Endothelial cell of umbilical vein (primary cell): ENCODE measurements around the gene TECTB. TPM values are rescaled to one million over a fixed set of nuclear protein-coding genes. Genes with fewer than 3 reads are reported as not detected.

Source experiments
- BruUV-seq: library from RNA; stranded (reverse); fragments of 400-500 nt; replicated peaks from 2 replicates; lab custom pipeline; 2021; lab: Mats Ljungman, UMichigan
- CTCF ChIA-PET: fragments of 300-600, 350-600 bp; sonication (Branson Sonifier 250); formaldehyde crosslinking; loops from one replicate; lab custom pipeline; 2021; ENCODE audit warnings: antibody characterized with exemption, inconsistent platforms; lab: Charles Lee
- POLR2A ChIA-PET: fragments of 300-600, 350-600 bp; sonication (Branson Sonifier 250); formaldehyde crosslinking; loops from one replicate; lab custom pipeline; 2021; ENCODE audit warnings: antibody characterized with exemption, inconsistent platforms; lab: Charles Lee
- DNase-seq: peaks from one replicate; pipeline ENCODE4 v3.0.0-alpha.2; 2011; ENCODE audit warnings: low read depth, low spot score
- FAIRE-seq: peaks from 2 replicates; lab custom pipeline; 2011; peaks lifted over from hg19 to GRCh38; lab: Jason Lieb, UNC
- H2AFZ ChIP-seq: 2 replicates; pipeline ENCODE4 v1.6.0; 2012; ENCODE audit warnings: low read depth, low read length, control low read depth, inconsistent platforms
- H3K27ac ChIP-seq: 2 replicates; pipeline ENCODE4 v1.5.1; 2011; ENCODE audit warnings: low read depth, mild to moderate bottlenecking, control low read depth, low read length, moderate library complexity; ENCODE audit not compliant: insufficient read depth
- H3K27me3 ChIP-seq, 2 experiments: 2 replicates each; pipeline versions ENCODE4 v1.6.0 to v1.6.1; 2011; ENCODE audit warnings: low read length in 2 of 2, mixed read lengths in 1 of 2; ENCODE audit not compliant: control insufficient read depth in 2 of 2, insufficient read depth in 2 of 2
- H3K36me3 ChIP-seq, 2 experiments: 2 replicates in 1 of 2; 3 replicates in 1 of 2; pipeline ENCODE4 v1.5.1; 2011; ENCODE audit warnings: low read length in 2 of 2, mild to moderate bottlenecking in 1 of 2, moderate library complexity in 1 of 2; ENCODE audit not compliant: control insufficient read depth in 2 of 2, insufficient read depth in 2 of 2; ENCODE audit errors: extremely low read depth in 1 of 2
- H3K4me1 ChIP-seq: 3 replicates; pipeline ENCODE4 v1.5.1; 2011; ENCODE audit warnings: mild to moderate bottlenecking, low read length; ENCODE audit not compliant: control insufficient read depth, insufficient read depth; ENCODE audit errors: extremely low read depth
- H3K4me2 ChIP-seq: 2 replicates; pipeline ENCODE4 v1.6.1; 2011; ENCODE audit warnings: low read length, control low read depth, mixed read lengths; ENCODE audit not compliant: insufficient read depth
- H3K4me3 ChIP-seq, 3 experiments: fragments of 200-600 bp in 1 of 3; sonication (generic), shearing (Covaris generic) in 1 of 3; replicated peaks in 1 of 3; 2 replicates each; pipeline ENCODE4 v1.5.1; 2011 to 2016; ENCODE audit warnings: control low read depth in 3 of 3, low read length in 3 of 3, mild to moderate bottlenecking in 2 of 3, inconsistent platforms in 1 of 3, low read depth in 1 of 3, moderate library complexity in 1 of 3; ENCODE audit not compliant: insufficient read depth in 1 of 3
- H3K79me2 ChIP-seq: 2 replicates; pipeline ENCODE4 v1.6.0; 2012; ENCODE audit warnings: low read length, inconsistent platforms; ENCODE audit not compliant: control insufficient read depth, insufficient read depth
- H3K9ac ChIP-seq: replicated peaks from 2 replicates; pipeline ENCODE3; 2011; ENCODE audit warnings: low read length, control low read depth; ENCODE audit not compliant: insufficient read depth; ENCODE audit errors: extremely low read depth
- H3K9me1 ChIP-seq: replicated peaks from 3 replicates; pipeline ENCODE4 v1.6.0; 2011; ENCODE audit warnings: mild to moderate bottlenecking, low read length; ENCODE audit not compliant: control insufficient read depth, insufficient read depth; ENCODE audit errors: extremely low read depth
- H3K9me3 ChIP-seq: replicated peaks from 2 replicates; pipeline ENCODE4 v1.5.1; 2012; ENCODE audit warnings: low read length, inconsistent platforms; ENCODE audit not compliant: control insufficient read depth, insufficient read depth
- H4K20me1 ChIP-seq: replicated peaks from 2 replicates; pipeline ENCODE3; 2011; ENCODE audit warnings: mild to moderate bottlenecking, low read length; ENCODE audit not compliant: control insufficient read depth, insufficient read depth; ENCODE audit errors: extremely low read depth
- CTCF ChIP-seq, 2 donors: IDR thresholded peaks; 1 replicate in 1 of 2; 2 replicates in 1 of 2; pipeline ENCODE4 v1.5.1; 2011; ENCODE audit warnings: low read length in 2 of 2, mild to moderate bottlenecking in 2 of 2, moderate library complexity in 2 of 2, control low read depth in 1 of 2, inconsistent platforms in 1 of 2, low read depth in 1 of 2; ENCODE audit not compliant: insufficient read depth in 1 of 2; ENCODE audit errors: extremely low read depth in 1 of 2
- EZH2 ChIP-seq: IDR thresholded peaks from 2 replicates; pipeline ENCODE4 v1.6.1; 2012; ENCODE audit warnings: borderline replicate concordance, low read depth, mild to moderate bottlenecking, moderate library complexity, low read length, inconsistent platforms; ENCODE audit not compliant: severe bottlenecking
- FOS ChIP-seq: IDR thresholded peaks from 2 replicates; pipeline ENCODE4 v1.6.1; 2011; ENCODE audit warnings: mild to moderate bottlenecking, low read length, moderate library complexity, borderline replicate concordance; ENCODE audit not compliant: insufficient read depth
- GATA2 ChIP-seq: IDR thresholded peaks from 2 replicates; pipeline ENCODE4 v1.7.0; 2011; ENCODE audit warnings: low read depth, mild to moderate bottlenecking, moderate library complexity, mixed read lengths, low read length; ENCODE audit not compliant: insufficient read length, insufficient read depth
- JUN ChIP-seq: IDR thresholded peaks from 2 replicates; pipeline ENCODE4 v1.6.1; 2011; ENCODE audit warnings: borderline replicate concordance, low read depth; ENCODE audit not compliant: insufficient read length, insufficient read depth
- MYC ChIP-seq: IDR thresholded peaks from one replicate; pipeline ENCODE4 v1.6.1; 2011; ENCODE audit warnings: mild to moderate bottlenecking, low read depth, low read length
- POLR2A ChIP-seq: IDR thresholded peaks from 2 replicates; pipeline ENCODE4 v1.6.1; 2012; ENCODE audit warnings: low read depth, mild to moderate bottlenecking, control low read depth, low read length
- POLR2AphosphoS5 ChIP-seq: IDR thresholded peaks from 2 replicates; pipeline ENCODE4 v1.6.1; 2012; ENCODE audit warnings: low read depth, mild to moderate bottlenecking, control low read depth, low read length, moderate library complexity; ENCODE audit not compliant: insufficient read depth
- dilution Hi-C: fragments of 300-500 bp; cut with MboI; formaldehyde crosslinking; loops from one replicate; pipeline ENCODE4 v1.15.0; 2019; ENCODE audit warnings: low sequenced_read_pairs; ENCODE audit not compliant: extremely low pct_ligation_motif_present
- intact Hi-C: fragments of 100-400 bp; cut with micrococcal nuclease; formaldehyde crosslinking; loops from one replicate; pipeline ENCODE4 v1.10.0; 2022
- polyA plus RNA-seq, 4 experiments: library from polyadenylated mRNA; depleted of rRNA in 3 of 4; stranded (reverse) in 3 of 4; unstranded in 1 of 4; fragments of >200 nt; gene quantifications; 2 replicates each; pipeline versions ENCODE4 v1.2.1 to v1.2.3, GENCODE V29; 2011 to 2012; ENCODE audit warnings: missing spikeins in 1 of 4
- total RNA-seq: library from RNA; stranded (reverse); gene quantifications from 2 replicates; pipeline ENCODE4 v1.2.3, GENCODE V29; 2021
- TF ChIP-seq, protein P1 (sequence below): IDR thresholded peaks from 2 replicates; pipeline ENCODE4 v1.6.1; 2011; ENCODE audit not compliant: insufficient read depth, insufficient read length

The TECTB gene
- total and polyA plus RNA-seq, 2 donors (not counting 3 experiments of a cell fraction or from before 2014, with no cell fraction given): not detected

- Histone ChIP-seq H3K4me2 (no peak overlapping the region), H3K9me1 (no peaks in the 10 kb centered on the region), H2AFZ (no peak overlapping the region), H3K27ac (no peak overlapping the region), H3K27me3 (no peaks in the 10 kb centered on the region), H3K79me2 (no peaks in the 10 kb centered on the region), H3K4me3 (no peak overlapping the region), H3K4me1 (no peaks in the 10 kb centered on the region), H3K36me3 (no peaks in the 10 kb centered on the region), H3K9me3 (no peaks in the 10 kb centered on the region), H3K9ac (no peak overlapping the region), H4K20me1 (no peaks in the 10 kb centered on the region)
- ChIA-PET POLR2A (no interaction called here), CTCF (no interaction called here)
- intact Hi-C loops: no loop called here
- TF ChIP-seq MYC (no peak), POLR2A (no peak), CTCF (IDR thresholded peaks at IDR 0.05; ENCODE audit: extremely low read depth in 1 of 2, insufficient read depth in 1 of 2, low read depth in 1 of 2, low read length in 2 of 2) (no peak), EZH2 (no peak), GATA2 (no peak), POLR2AphosphoS5 (no peak), FOS (no peak), JUN (no peak)
- TF ChIP-seq, protein P1, sequence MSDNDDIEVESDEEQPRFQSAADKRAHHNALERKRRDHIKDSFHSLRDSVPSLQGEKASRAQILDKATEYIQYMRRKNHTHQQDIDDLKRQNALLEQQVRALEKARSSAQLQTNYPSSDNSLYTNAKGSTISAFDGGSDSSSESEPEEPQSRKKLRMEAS: no peak
- BruUV-seq: no TSS peak
- dilution Hi-C loops: no loop called here
- DNase-seq (no peak), FAIRE-seq (no peak)
These were observed 43.9 kb upstream of the TECTB start for GRCh38 chr10:112239347-112239746.
